NCI-H1092 (cell line): ENCODE results near the gene ISG20.

Experiments used
- DNase-seq: peaks from one replicate; lab custom pipeline; 2025; lab: John Stamatoyannopoulos, UW

Gene ISG20

DNA sequence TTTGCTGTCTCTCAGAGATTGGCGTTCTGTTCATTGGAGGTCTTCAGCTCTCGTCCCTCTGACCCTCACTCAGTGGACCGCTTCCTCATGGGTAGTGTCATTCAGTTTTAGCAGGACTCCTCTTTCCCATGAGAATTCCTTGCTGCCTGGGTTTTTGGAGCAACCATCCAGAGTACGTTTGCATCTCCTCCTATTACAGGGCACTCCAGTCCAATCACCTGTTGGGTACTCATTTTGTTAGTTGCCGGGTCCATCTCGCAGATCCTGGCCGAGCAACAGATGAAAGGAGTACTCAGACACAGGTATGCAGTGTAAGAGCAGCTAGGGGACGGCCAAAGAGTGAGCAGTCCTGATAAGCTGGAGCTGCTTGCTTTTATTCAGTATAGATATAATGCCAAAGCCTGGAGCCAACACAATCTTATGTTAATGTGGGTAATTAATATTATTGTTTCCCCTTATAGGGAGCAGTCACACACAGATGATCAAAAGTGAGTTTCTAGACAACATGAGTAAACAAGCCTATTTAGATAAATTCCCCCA, 49.6 kb downstream of the ISG20 start:
- DNase-seq, result no peak

DNA sequence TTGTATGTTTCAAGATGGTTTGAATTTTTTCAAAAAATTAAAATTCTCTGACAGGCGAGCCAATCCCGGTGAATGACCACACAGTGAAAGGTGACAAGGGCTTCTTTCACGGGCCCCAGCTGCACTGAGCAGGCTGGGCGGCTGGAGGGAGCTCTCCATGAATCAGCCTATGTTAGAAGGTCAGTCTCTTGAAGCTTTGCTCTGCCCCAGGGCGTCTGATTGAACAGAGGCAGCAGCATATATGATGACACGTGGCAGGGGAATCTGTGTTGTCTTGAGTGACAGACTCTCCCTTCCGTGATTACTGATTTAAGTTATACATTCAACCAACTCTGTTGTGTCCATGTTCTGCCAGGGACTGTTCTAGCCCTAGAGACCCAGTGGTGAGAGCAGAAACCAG, 51.5 kb downstream of the ISG20 start:
- no peak for DNase-seq

DNA sequence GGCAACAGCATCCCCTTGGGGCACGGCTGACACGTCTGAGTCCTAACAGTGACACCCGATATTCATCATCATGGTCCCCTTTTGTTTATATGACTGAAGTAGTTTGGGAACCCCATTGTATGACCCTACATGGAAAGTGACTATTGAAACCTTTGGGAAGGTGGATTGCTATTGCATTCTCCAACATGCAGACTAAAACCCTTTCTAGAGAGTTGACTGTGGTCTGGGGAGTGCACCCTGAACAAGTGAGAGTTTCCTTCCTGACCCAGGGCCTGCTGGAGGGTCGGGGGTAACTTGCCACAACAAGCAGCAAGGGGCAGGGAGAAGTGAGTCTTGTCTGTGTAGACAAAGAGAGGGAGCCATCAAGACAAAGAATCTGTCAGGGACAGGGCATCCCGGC, 54.4 kb downstream of the ISG20 start:
- no peak for DNase-seq

DNA sequence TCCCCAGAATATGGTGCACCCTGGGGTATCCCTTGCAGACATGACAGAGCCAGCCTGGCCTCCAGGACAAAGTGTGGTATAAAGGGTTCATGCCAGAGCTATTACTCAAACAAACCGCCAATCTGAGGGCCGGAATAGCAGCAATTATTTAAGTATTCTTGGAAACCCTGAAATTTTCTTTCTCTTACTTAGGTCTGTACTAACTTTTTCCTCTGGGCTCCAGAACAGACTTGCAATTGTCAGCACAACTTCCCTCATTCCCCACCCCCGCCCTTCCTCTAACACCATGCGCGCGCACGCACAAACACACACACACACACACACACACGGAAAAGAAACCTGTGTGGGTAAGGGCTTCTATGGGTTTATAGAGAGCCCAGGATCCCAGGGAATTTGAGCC, 56.3 kb downstream of the ISG20 start:
- DNase-seq, result no peak

DNA sequence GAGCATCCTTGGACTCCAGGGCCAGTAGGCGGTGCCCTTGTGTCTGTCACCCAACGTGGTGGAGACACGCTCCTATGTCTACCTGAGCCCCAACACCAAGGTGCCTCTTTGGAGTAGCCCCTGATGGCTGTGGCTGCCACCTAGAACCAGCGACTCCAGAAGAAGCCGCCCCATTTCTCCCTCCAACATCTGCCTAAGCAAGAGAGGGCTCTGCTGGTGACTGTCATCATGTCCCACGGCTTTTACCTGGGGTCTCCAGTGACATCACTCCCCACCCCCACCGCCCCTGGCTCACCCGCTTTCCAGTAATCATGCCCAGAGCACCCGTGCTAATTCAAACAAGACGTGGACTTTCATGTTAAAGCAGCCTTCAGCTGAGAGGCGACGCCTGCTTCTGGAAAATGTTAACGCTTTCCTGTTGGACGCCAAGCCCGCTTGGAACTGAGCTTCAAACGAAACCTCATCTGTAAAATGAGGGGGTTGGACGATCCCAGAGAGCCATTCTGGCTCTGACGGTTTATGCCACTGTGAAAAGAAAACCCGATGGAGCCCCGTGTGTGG, 57.0 kb downstream of the ISG20 start:
- DNase-seq, result no peak

DNA sequence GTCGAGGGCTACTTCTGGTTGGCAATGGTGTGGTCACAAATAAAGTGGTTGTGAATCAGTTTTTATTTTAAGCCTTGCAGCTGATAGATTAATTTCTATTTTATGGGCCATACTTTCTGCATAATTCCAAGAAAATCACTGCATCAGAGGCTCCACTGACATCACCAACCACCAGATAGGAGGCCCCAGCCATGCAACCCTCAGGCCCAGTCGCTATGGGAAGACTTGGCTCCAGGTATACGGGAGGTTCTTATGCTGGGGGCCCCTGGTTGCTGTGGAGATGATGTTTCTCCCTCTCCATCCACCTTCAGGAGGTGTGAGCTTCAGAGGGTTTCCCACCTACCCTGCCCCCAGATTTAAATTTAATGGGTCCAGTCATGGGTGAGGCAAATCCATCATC, 57.4 kb downstream of the ISG20 start:
- DNase-seq, result no peak

DNA sequence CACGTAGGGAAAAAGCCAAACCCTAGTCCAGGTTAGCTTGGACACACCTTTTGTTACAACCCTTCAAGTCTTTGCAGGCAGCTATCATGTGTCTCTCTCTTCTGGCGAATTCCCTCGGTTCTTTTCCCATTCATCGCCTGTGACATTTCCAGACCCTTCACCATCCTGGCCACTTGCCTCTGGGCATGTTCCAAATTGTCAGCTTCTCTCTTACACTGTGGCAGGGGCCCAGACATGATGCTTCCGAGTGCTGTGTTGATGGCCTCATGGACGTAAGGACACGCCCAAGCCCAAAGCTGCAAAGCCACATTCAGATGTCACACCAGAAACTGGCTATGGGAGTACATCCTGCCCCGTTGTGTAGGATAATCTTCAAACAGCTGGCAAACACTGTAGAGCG, 58.5 kb downstream of the ISG20 start:
- DNase-seq, result no peak

DNA sequence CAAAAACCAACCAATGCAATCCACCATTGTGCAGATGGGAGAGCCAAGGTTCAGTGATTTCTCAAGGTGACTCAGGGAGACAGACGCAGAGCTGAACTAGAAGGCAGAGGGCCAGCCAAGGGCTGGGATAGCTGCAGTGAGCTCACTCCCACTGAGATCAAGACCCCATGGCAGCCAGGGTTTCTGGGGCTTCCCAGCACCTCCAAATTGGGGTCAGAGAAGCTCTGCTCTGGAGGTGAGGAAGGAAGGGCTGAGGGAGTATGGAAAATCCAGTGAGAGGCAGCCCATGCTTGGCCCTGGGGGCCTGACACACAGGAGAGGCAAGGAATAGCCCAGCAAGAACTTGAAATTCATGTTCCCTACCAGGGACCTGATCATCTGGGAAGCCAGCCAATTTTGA, 61.0 kb downstream of the ISG20 start:
- no peak for DNase-seq

DNA sequence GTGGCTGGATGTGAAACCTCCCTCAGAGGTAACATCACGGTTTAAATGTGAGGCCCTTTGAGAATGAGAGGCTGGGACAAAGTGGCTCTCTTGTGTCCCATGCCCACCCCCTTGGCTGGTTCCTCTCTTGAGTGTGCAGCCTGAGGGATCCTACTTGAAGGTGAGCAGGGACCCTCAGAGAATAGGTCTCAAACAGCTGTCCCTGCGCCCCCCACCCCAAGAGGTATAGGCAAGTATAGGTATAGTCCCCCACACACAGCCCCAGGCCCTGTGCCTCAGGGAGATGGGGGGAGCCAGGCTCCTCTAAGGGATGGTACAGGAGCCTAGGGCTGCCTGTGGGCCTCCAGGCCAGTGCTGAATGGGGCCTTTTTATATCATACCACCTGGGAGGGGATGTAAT, 61.9 kb downstream of the ISG20 start:
- no peak for DNase-seq

DNA sequence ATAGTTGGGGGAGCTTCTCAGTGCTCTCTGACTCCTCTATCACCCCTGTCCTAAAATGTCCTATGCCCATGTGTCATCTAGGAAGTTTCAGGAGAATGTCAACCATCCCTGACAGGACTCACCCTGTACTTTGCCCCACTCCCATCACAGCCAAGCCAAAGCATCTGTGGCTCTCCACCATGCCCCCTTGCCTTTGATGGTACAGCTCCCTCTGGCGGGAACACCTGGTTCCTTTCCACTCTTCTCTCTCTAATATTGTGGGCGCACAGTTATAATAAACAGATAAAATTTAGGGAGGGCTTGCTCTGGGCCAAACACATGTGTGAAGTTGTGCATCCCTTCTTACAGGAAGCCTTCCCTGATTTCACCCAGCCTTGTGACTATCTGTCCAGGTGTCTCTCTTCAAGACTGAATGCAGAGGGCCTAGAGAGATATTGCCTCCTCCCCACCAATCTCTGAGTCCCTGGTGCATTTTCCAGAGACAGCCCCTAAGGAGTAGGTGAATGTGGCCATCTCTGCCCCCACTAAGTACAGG, 62.8 kb downstream of the ISG20 start:
- no peak for DNase-seq

DNA sequence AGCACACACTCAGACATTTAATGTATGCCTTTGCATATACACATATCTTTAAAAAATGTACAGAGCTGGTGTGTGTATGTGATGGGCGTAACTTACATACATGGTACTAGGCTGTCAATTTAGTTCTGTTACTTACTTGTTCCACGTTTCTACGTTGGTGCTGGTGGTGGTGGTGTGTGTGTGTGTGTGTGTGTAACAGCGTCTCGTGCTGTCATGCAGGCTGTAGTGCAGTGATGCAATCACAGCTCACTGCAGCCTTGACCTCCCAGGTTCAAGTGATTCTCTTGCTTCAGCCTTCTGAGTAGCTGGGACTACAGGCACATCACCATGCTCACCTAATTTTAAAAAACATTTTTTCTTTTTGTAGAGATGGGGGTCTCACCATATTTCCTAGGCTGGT, 64.2 kb downstream of the ISG20 start:
- no peak for DNase-seq

DNA sequence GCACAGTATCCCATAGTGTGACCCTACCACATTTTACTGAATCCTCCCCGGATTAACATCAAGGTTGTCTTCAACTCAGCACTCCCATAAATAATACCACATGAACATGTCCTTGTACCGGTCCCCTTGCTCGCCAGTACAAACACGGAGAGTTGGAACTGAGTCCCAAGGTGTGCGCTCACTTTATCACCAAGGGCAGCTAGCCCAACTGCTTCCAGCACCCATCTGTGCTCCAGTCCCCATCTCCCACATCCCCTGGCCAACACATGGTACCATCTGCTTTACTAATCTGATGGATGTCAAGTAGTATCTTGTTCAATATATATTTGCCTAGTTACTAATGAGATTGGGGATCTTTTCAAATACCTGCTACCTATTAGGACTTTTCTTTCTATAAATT, 64.7 kb downstream of the ISG20 start:
- no peak for DNase-seq

DNA sequence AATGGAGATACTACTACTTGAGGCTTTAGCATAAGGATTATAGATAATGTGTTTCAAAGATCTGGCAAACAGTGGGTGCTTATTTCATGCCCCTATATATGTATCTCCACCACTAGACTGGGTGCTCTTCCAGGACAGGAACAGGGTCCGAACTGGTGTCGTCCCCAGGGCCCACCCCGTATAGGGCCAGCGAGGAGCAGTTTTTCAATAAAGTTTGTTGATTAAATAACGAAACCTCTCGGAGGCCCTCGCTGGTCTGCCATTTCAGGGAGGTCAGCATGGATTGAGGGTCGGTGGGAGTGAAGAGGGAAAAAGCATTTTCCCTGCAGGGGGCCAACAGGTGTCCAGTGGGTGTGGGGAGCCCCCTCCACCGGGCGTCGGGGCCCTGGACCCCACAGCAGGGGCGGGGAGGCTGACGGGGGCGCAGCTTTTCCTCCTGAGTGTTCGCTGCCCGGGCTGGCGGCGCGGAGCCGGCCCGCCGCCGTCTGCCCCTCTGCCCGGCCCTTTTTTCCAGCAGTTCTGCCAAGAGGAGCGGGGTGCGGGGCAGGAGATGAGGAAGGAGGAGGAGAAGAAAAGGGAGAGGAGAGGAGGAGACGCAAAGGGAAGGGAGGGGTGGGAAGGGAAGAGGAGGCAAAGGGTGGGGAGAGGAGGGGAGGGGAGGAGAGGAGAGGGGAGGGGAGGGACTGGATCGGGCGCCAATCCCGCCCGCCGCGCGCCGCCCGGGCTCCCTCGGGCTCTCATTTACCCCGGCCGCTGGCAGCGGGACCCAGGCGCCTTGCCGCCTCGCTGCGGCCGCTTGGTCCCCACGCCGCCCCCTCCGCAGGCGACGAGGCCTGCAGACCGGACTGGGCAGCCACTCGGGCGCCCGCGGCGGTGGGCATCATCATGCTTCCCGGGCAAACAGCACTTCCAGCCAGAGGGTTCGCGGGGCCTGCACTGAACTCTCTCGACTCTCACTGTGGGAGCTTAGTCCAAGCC, 66.3 kb downstream of the ISG20 start:
- DNase-seq, result no peak

DNA sequence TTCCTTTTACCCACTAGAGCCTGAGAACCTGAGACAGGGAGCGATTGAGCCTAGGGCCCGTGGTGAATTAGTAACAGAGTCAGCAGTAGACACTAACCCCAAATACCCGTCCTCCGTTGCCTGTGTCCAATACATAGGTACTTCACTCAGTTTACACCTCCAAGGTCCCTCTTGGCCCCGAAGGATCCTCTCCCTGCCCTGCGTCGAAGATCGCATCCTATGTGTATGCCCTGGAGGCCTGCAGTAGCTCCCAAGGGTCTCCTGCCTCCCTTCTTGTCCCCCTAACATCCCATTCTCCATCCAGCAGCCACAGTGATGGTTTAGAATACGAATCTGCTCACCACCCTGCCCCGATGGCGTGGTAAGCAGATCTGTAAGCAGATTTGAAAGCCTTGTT, 67.0 kb downstream of the ISG20 start:
- no peak for DNase-seq
